Left kidney (tissue), 2 donors: ENCODE results near the gene B3GAT3. TPM values are rescaled to one million over a fixed set of nuclear protein-coding genes. Genes with fewer than 3 reads are reported as not detected.
"Not testable (repeated sequence)": the region's sequence is repeated elsewhere in the genome, so short reads cannot be mapped to it uniquely, and the experiment has no call there.

Experiments
- DNase-seq: peaks from one replicate; pipeline ENCODE4 v3.0.0-alpha.2; 2013
- polyA plus RNA-seq: library from polyadenylated mRNA; unstranded; fragments of 120-200 nt; gene quantifications from one replicate; pipeline ENCODE4 v1.2.1, GENCODE V29; 2013; ENCODE audit not compliant: insufficient read length

B3GAT3 gene
- polyA plus RNA-seq, 1 donor, result 26.3 TPM

GRCh38 chr11:62646825-62647608, 25.2 kb upstream of the B3GAT3 start:
- DNase-seq, result no peak

GRCh38 chr11:62645946-62646824, 24.4 kb upstream of the B3GAT3 start, which contains the start of gene GANAB:
Gene GANAB, minus strand, starts transcription at chr11:62646613. Its CDS starts 14 bp downstream, at chr11:62646599.
- peak; percentile 99 for DNase-seq

GRCh38 chr11:62645671-62645945, 23.8 kb upstream of the B3GAT3 start:
- no peak for DNase-seq

GRCh38 chr11:62644220-62644619, 22.4 kb upstream of the B3GAT3 start:
- no peak for DNase-seq

- DNase-seq, result no peak
These were observed 10.7 kb upstream of the B3GAT3 start for GRCh38 chr11:62632492-62632891.

- no peak for DNase-seq
These were observed 5.9 kb upstream of the B3GAT3 start for GRCh38 chr11:62627713-62628112.

GRCh38 chr11:62622476-62623089, 797 bp upstream of the B3GAT3 start:
- no peak for DNase-seq

GRCh38 chr11:62621027-62621566, 689 bp downstream of the B3GAT3 start:
- no peak for DNase-seq

- DNase-seq, result not testable (repeated sequence)
These were observed 4.8 kb downstream of the B3GAT3 start for GRCh38 chr11:62616957-62617356.

- no peak for DNase-seq
These were observed 6.3 kb downstream of the B3GAT3 start for GRCh38 chr11:62615521-62615920.

GRCh38 chr11:62614275-62614674, 7.5 kb downstream of the B3GAT3 start:
- DNase-seq, result no peak

GRCh38 chr11:62613291-62613778, 8.5 kb downstream of the B3GAT3 start:
- DNase-seq, result no peak

GRCh38 chr11:62612366-62613290, 9.2 kb downstream of the B3GAT3 start, which contains the start of the genes EML3 and ROM1:
Gene EML3, minus strand, starts transcription at chr11:62612775. Its CDS starts 318 bp downstream, at chr11:62612457.
Gene ROM1, plus strand, starts transcription at chr11:62613257. Its CDS starts 25 bp downstream, at chr11:62613282.
- peak; percentile 74 for DNase-seq

GRCh38 chr11:62611705-62612365, 10.0 kb downstream of the B3GAT3 start:
- no peak for DNase-seq

- no peak for DNase-seq
These were observed 10.7 kb downstream of the B3GAT3 start for GRCh38 chr11:62610814-62611704.

- no peak for DNase-seq
These were observed 11.4 kb downstream of the B3GAT3 start for GRCh38 chr11:62610403-62610802.

GRCh38 chr11:62608776-62609175, 13.0 kb downstream of the B3GAT3 start:
- DNase-seq, result no peak

- DNase-seq, result no peak
These were observed 14.1 kb downstream of the B3GAT3 start for GRCh38 chr11:62607714-62608113.

- DNase-seq, result no peak
These were observed 15.9 kb downstream of the B3GAT3 start for GRCh38 chr11:62605902-62606301.
